ENCODE measurements around the gene UGT3A2. TPM values are rescaled to one million over a fixed set of nuclear protein-coding genes. Genes with fewer than 3 reads are reported as not detected.

The UGT3A2 gene
- total and polyA plus RNA-seq, 2 of the 8 experiments (the other 6 are each of a cell fraction or from before 2014, with no cell fraction given) = 19.4 to 28.8 TPM

- no peak overlapping the region for H2AK5ac ChIP-seq (ENCODE audit: low read depth, low read length)
- no peaks in the 10 kb centered on the region for H3K79me1 ChIP-seq (ENCODE audit: low read depth, low read length)
- no peak overlapping the region for H3K4ac ChIP-seq (replicated peaks; ENCODE audit: insufficient read length, low read depth, low read length)
- peaks cover 7% of the 10 kb centered on the region; the same call in 1 of the 2 replicates for H3K23me2 ChIP-seq (ENCODE audit: low read depth, low read length)
- 73% methylated on average over 3 of the region's 3 CpGs; no CpG with 5 or more reads in 1 of the 2 experiments for WGBS, 2 experiments (ENCODE audit: extremely low coverage in 1 of 2, insufficient coverage in 1 of 2, insufficient read length in 1 of 2, insufficient replicate concordance in 2 of 2, low coverage in 1 of 2, low lambda C conversion rate in 2 of 2, missing lambda C conversion rate in 1 of 2)
- H3K4me1 ChIP-seq (replicated peaks in 1 of 4; ENCODE audit: control insufficient read depth in 3 of 4, insufficient read depth in 4 of 4, low read length in 3 of 4) = peaks cover 0 to 1% (median 0%) of the 10 kb centered on the region in 4 experiments; a peak in 2 of 7 replicates
- no peak overlapping the region for H2BK20ac ChIP-seq (ENCODE audit: low read length)
- no peak overlapping the region for H2BK15ac ChIP-seq (ENCODE audit: low read length)
- POLR2A ChIA-PET (ENCODE audit: partially characterized antibody) = no interaction called here
- H3K36me3 ChIP-seq (ENCODE audit: control insufficient read depth in 2 of 4, insufficient read depth in 4 of 4, low read length in 3 of 4) = no peaks in the 10 kb centered on the region
- no peak overlapping the region for H2AFZ ChIP-seq (ENCODE audit: low read length)
- no peak for FAIRE-seq
- H3K4me3 ChIP-seq (ENCODE audit: extremely low read depth in 1 of 4, insufficient read depth in 2 of 4, low read depth in 3 of 4, low read length in 4 of 4) = no peak overlapping the region
- H3K14ac ChIP-seq (ENCODE audit: insufficient read length) = no peak overlapping the region
- H2BK5ac ChIP-seq (ENCODE audit: low read depth, low read length) = no peak overlapping the region
- no peak overlapping the region for H3K4me2 ChIP-seq (ENCODE audit: insufficient read depth in 1 of 2, low read depth in 2 of 2, low read length in 2 of 2)
- TF ChIP-seq TAF7 (optimal IDR thresholded peaks at IDR 0.05; ENCODE audit: borderline replicate concordance, low read depth, low read length) = no peak
- TF ChIP-seq BACH1 (IDR thresholded peaks at IDR 0.05; ENCODE audit: low read length) = no peak
- TF ChIP-seq RBBP5 (IDR thresholded peaks at IDR 0.05; ENCODE audit: borderline replicate concordance, low read depth, low read length) = no peak
- TF ChIP-seq CTCF (IDR thresholded peaks at IDR 0.05; ENCODE audit: control extremely low read depth in 1 of 3, insufficient read depth in 1 of 3, low read depth in 1 of 3, low read length in 3 of 3) = no peak
- TF ChIP-seq E2F6 (IDR thresholded peaks at IDR 0.05) = no peak
- TF ChIP-seq TCF12 (IDR thresholded peaks at IDR 0.05; ENCODE audit: low read depth, low read length) = no peak
- TF ChIP-seq ZNF274 (IDR thresholded peaks at IDR 0.05; ENCODE audit: borderline replicate concordance, extremely low read depth, low read length) = no peak
- TF ChIP-seq TBP (IDR thresholded peaks at IDR 0.05; ENCODE audit: low read depth, low read length) = no peak
- TF ChIP-seq SIX5 (IDR thresholded peaks at IDR 0.05; ENCODE audit: low read depth, low read length) = no peak
- no peak for TF ChIP-seq NRF1 (IDR thresholded peaks at IDR 0.05; ENCODE audit: low read depth, low read length)
- peaks cover 0 to 11% (median 6%) of the 10 kb centered on the region in 4 experiments; a peak in 5 of 7 replicates for H3K27me3 ChIP-seq (replicated peaks in 1 of 4; ENCODE audit: control insufficient read depth in 3 of 4, extremely low read depth in 1 of 4, insufficient read depth in 3 of 4, low read length in 3 of 4)
- H3K9me3 ChIP-seq (ENCODE audit: insufficient read depth in 2 of 2, low read depth in 1 of 2, low read length in 1 of 2) = peaks cover 1 to 2% of the 10 kb centered on the region in 2 experiments; a peak in 1 of 4 replicates
- H3K9ac ChIP-seq (replicated peaks in 1 of 4; ENCODE audit: extremely low read depth in 1 of 4, low read depth in 3 of 4, low read length in 3 of 4) = no peak overlapping the region
- no peaks in the 10 kb centered on the region for H4K20me1 ChIP-seq (replicated peaks in 1 of 2; ENCODE audit: control insufficient read depth in 1 of 2, insufficient read depth in 2 of 2, low read length in 2 of 2)
- no peaks in the 10 kb centered on the region for H3K79me2 ChIP-seq (ENCODE audit: control insufficient read depth in 1 of 2, insufficient read depth in 2 of 2, low read length in 2 of 2)
- CTCF ChIA-PET (ENCODE audit: partially characterized antibody) = interaction anchor here (0.6 to 1.7 kb wide), 3 partner anchors 10 to 63 kb away, joined by 3 to 4 read pairs (median 4); no protein-coding TSS in a partner anchor
- H2BK12ac ChIP-seq (ENCODE audit: low read depth, low read length) = no peak overlapping the region
- no peak overlapping the region for H4K8ac ChIP-seq (ENCODE audit: extremely low read depth, insufficient read depth, low read length)
- no peak for DNase-seq (ENCODE audit: low read depth in 1 of 2, low spot score in 2 of 2)
- H4K5ac ChIP-seq (ENCODE audit: insufficient read length, low read depth, low read length) = no peak overlapping the region
- no peak overlapping the region for H3K27ac ChIP-seq (ENCODE audit: low read depth, low read length)
- no peak overlapping the region for H2BK120ac ChIP-seq (replicated peaks; ENCODE audit: low read depth, low read length)
- no peak overlapping the region for H3K18ac ChIP-seq (ENCODE audit: extremely low read depth, low read length)
- no peak overlapping the region for H3K56ac ChIP-seq (replicated peaks; ENCODE audit: insufficient read length, low read depth, low read length)
- no peak overlapping the region for H3K23ac ChIP-seq (ENCODE audit: insufficient read length)
- H4K91ac ChIP-seq (replicated peaks; ENCODE audit: insufficient read length, low read length) = no peak overlapping the region
Observed at GRCh38 chr5:35987776-35988175, 78.9 kb downstream of the UGT3A2 start.

All from H1 (cell line).